HEK293 (cell line): ENCODE measurements around the gene BCL11A.

ENCODE experiments used
- CTCF ChIA-PET: fragments of 350-600 bp; formaldehyde crosslinking; extraction: SDS; loops from one replicate; lab custom pipeline; 2021; ENCODE audit warnings: antibody characterized with exemption; lab: Yijun Ruan, JAX
- POLR2A ChIA-PET: fragments of 300-600 bp; formaldehyde crosslinking; extraction: SDS; loops from one replicate; lab custom pipeline; 2020; ENCODE audit warnings: antibody characterized with exemption, inconsistent platforms; lab: Yijun Ruan, JAX
- H3K27ac ChIP-seq: fragments of 200-500 bp; sonication (Bioruptor generic); 2 replicates; pipeline ENCODE4 v1.5.1; 2014; ENCODE audit warnings: low read depth, low read length, control low read depth, inconsistent platforms; ENCODE audit errors: extremely low read depth
- H3K36me3 ChIP-seq, 2 experiments: fragments of 200-500 bp in 1 of 2; sonication (Bioruptor generic) in 1 of 2; 1 replicate in 1 of 2; 2 replicates in 1 of 2; pipeline ENCODE4 v1.5.1; 2014 to 2017; ENCODE audit warnings: inconsistent platforms in 2 of 2, low read length in 2 of 2; ENCODE audit not compliant: control insufficient read depth in 2 of 2, insufficient read depth in 1 of 2
- H3K4me1 ChIP-seq: fragments of 200-500 bp; sonication (Bioruptor generic); 2 replicates; pipeline ENCODE4 v1.5.1; 2014; ENCODE audit warnings: mild to moderate bottlenecking, low read length, inconsistent platforms; ENCODE audit not compliant: control insufficient read depth, insufficient read depth
- H3K4me3 ChIP-seq: 2 replicates; pipeline ENCODE4 v1.5.1; 2011; ENCODE audit warnings: low read depth, mild to moderate bottlenecking, control low read depth, low read length, moderate library complexity
- H3K9me3 ChIP-seq: fragments of 200-500 bp; sonication (Bioruptor generic); 2 replicates; pipeline ENCODE4 v1.5.1; 2014; ENCODE audit warnings: low read depth, low read length, inconsistent platforms; ENCODE audit not compliant: control insufficient read depth, insufficient read depth
- FEZF1 ChIP-seq: fragments of 450-650 bp; formaldehyde crosslinking; IDR thresholded peaks from 2 replicates; pipeline ENCODE4 v1.5.1; 2016; ENCODE audit warnings: missing biosample characterization, missing genetic modification characterization
- GLIS1 ChIP-seq: fragments of 450-650 bp; formaldehyde crosslinking; IDR thresholded peaks from 2 replicates; pipeline ENCODE4 v1.5.1; 2016; ENCODE audit warnings: missing biosample characterization, missing genetic modification characterization
- GLIS2 ChIP-seq: fragments of 450-650 bp; formaldehyde crosslinking; IDR thresholded peaks from 2 replicates; pipeline ENCODE4 v1.5.1; 2016; ENCODE audit warnings: missing biosample characterization, missing genetic modification characterization
- OSR2 ChIP-seq: fragments of 450-650 bp; formaldehyde crosslinking; IDR thresholded peaks from 2 replicates; pipeline ENCODE4 v1.5.1; 2016; ENCODE audit warnings: missing biosample characterization, missing genetic modification characterization
- PRDM1 ChIP-seq: fragments of 450-650 bp; formaldehyde crosslinking; IDR thresholded peaks from 2 replicates; pipeline ENCODE4; 2016; ENCODE audit warnings: missing biosample characterization, missing genetic modification characterization
- SP7 ChIP-seq: fragments of 450-650 bp; formaldehyde crosslinking; IDR thresholded peaks from 2 replicates; pipeline ENCODE4 v1.5.1; 2016; ENCODE audit warnings: missing biosample characterization, missing genetic modification characterization
- TCF7L2 ChIP-seq: IDR thresholded peaks from 2 replicates; pipeline ENCODE4 v1.6.1; 2011; ENCODE audit warnings: low read depth, mild to moderate bottlenecking, inconsistent platforms, low read length, moderate library complexity, borderline replicate concordance
- ZBTB48 ChIP-seq: fragments of 450-650 bp; formaldehyde crosslinking; IDR thresholded peaks from 2 replicates; pipeline ENCODE4 v1.5.1; 2016; ENCODE audit warnings: missing biosample characterization, missing genetic modification characterization
- ZIC2 ChIP-seq: fragments of 450-650 bp; formaldehyde crosslinking; IDR thresholded peaks from 2 replicates; pipeline ENCODE4 v1.5.1; 2016; ENCODE audit warnings: missing biosample characterization, missing genetic modification characterization
- ZNF184 ChIP-seq: fragments of 450-650 bp; IDR thresholded peaks from 2 replicates; pipeline ENCODE4 v1.5.1; 2018; ENCODE audit warnings: missing biosample characterization, mild to moderate bottlenecking, missing genetic modification characterization
- ZNF24 ChIP-seq: fragments of 450-650 bp; formaldehyde crosslinking; IDR thresholded peaks from 2 replicates; pipeline ENCODE4 v1.5.1; 2016; ENCODE audit warnings: missing biosample characterization, missing genetic modification characterization
- ZNF391 ChIP-seq: fragments of 450-650 bp; formaldehyde crosslinking; IDR thresholded peaks from 2 replicates; pipeline ENCODE4 v1.5.1; 2016; ENCODE audit warnings: low read depth, missing biosample characterization, missing genetic modification characterization, borderline replicate concordance
- ZNF423 ChIP-seq: fragments of 450-650 bp; formaldehyde crosslinking; IDR thresholded peaks from 2 replicates; pipeline ENCODE4 v1.5.1; 2016; ENCODE audit warnings: missing biosample characterization, missing genetic modification characterization
- ZNF426 ChIP-seq: fragments of 450-650 bp; formaldehyde crosslinking; IDR thresholded peaks from 2 replicates; pipeline ENCODE4 v1.5.1; 2017; ENCODE audit warnings: missing biosample characterization, missing genetic modification characterization, mild to moderate bottlenecking, inconsistent platforms, moderate library complexity
- ZNF544 ChIP-seq: fragments of 450-650 bp; formaldehyde crosslinking; IDR thresholded peaks from 2 replicates; pipeline ENCODE4 v1.5.0; 2017; ENCODE audit warnings: missing biosample characterization, missing genetic modification characterization
- ZNF558 ChIP-seq: fragments of 450-650 bp; formaldehyde crosslinking; IDR thresholded peaks from 2 replicates; pipeline ENCODE4 v1.5.1; 2016; ENCODE audit warnings: missing biosample characterization, missing genetic modification characterization
- ZNF792 ChIP-seq: fragments of 450-650 bp; formaldehyde crosslinking; IDR thresholded peaks from 2 replicates; pipeline ENCODE4 v1.5.1; 2016; ENCODE audit warnings: missing biosample characterization, missing genetic modification characterization
- ZNF837 ChIP-seq: fragments of 450-650 bp; formaldehyde crosslinking; IDR thresholded peaks from 2 replicates; pipeline ENCODE4 v1.5.1; 2016; ENCODE audit warnings: missing biosample characterization, missing genetic modification characterization
- TF ChIP-seq, protein P1 (sequence below): fragments of 450-650 bp; formaldehyde crosslinking; IDR thresholded peaks from 2 replicates; pipeline ENCODE4 v1.5.1; 2017; ENCODE audit warnings: missing biosample characterization, missing genetic modification characterization
- TF ChIP-seq, protein P2 (sequence below): fragments of 450-650 bp; formaldehyde crosslinking; IDR thresholded peaks from 2 replicates; pipeline ENCODE4 v1.5.1; 2017; ENCODE audit warnings: missing biosample characterization, missing genetic modification characterization
- TF ChIP-seq, protein P3 (sequence below): fragments of 450-650 bp; formaldehyde crosslinking; IDR thresholded peaks from 2 replicates; pipeline ENCODE4 v1.5.1; 2016; ENCODE audit warnings: missing biosample characterization, missing genetic modification characterization

The BCL11A gene

DNA sequence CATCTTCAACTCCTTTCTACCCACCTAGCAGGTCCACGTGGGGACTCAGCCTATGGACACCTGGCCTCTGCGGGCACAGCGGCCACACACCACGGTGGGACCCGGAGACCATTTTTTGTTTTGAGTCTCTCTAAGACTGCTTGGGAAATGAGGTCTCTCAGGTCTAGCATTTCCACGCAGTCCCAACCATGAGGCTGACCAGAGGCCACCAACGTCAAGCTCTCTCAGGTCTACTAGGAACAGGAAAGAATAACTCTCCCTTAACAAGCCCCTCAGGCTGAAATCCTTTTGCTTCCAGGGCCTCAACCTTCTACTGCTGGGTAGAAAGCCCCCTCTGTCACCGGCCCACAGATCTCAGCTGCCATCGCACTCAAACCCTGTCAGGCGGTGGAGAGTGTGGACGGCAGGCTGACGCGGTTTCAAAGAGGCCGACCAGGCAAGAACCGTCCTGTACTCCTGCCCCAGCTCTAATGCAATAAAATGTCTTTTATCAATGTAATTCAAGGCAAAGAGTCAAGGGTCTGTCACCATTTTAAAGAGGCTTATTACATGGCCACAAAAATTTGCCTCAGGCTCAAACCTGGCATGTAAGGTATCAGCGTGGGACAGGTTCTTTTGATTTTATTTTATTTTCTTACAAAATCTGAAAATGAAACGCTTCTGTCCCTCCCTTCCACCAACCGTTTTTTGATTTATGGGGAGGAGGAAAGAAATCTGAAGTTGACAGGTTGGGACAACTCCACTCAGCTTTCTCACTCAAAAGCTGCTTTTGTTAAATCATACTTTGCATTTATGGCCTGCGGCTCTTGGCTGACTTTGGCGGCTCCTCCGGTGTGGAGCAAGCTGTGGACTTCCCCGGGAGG lies 74.0 kb downstream of the BCL11A start:
- peaks cover 0 to 11% of the 10 kb centered on the region in 2 experiments; a peak in 2 of 3 replicates for H3K36me3 ChIP-seq
- H3K27ac ChIP-seq, result no peak overlapping the region
- H3K4me1 ChIP-seq, result peaks cover 30% of the 10 kb centered on the region
- CTCF ChIA-PET, result no interaction called here
- H3K9me3 ChIP-seq, result no peaks in the 10 kb centered on the region
- POLR2A ChIA-PET, result no interaction called here
- H3K4me3 ChIP-seq, result no peak overlapping the region
- TF ChIP-seq ZNF792, result no peak
- TF ChIP-seq SP7 (tag by site-specific recombination), result 0 out of 2 replicates have a peak, but pooled peaks have one; percentile 18
- peak; percentile 52 for TF ChIP-seq ZIC2 (tag by site-specific recombination)
- peak; percentile 91 for TF ChIP-seq TCF7L2
- TF ChIP-seq, protein P1, sequence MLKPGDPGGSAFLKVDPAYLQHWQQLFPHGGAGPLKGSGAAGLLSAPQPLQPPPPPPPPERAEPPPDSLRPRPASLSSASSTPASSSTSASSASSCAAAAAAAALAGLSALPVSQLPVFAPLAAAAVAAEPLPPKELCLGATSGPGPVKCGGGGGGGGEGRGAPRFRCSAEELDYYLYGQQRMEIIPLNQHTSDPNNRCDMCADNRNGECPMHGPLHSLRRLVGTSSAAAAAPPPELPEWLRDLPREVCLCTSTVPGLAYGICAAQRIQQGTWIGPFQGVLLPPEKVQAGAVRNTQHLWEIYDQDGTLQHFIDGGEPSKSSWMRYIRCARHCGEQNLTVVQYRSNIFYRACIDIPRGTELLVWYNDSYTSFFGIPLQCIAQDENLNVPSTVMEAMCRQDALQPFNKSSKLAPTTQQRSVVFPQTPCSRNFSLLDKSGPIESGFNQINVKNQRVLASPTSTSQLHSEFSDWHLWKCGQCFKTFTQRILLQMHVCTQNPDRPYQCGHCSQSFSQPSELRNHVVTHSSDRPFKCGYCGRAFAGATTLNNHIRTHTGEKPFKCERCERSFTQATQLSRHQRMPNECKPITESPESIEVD (tag by site-specific recombination), result peak; percentile 54
- TF ChIP-seq FEZF1 (tag by site-specific recombination), result 0 out of 2 replicates have a peak, but pooled peaks have one; percentile 10

DNA sequence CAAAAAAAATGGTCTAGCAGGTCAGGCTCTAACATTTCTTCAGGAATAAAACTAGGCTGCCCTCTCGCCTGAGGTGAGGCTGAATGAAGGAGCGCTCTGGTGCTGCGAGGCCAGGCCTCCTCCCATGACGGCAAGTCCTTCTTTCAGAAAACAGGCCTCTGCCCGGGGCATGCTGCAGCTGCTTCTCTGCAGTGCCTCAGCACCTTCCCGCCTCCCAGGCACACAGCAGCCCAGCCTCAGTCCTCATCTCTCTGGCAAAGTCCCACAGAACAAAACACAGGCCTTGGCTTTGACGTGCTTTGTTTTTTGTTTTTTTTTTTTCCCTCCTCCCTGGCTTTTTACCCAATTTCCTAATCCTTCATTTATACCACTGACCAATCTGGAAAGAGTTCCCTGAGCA lies 74.8 kb downstream of the BCL11A start:
- POLR2A ChIA-PET, result no interaction called here
- Histone ChIP-seq H3K4me1 (peaks cover 35% of the 10 kb centered on the region), H3K9me3 (no peaks in the 10 kb centered on the region), H3K27ac (no peak overlapping the region), H3K36me3 (peaks cover 0 to 5% of the 10 kb centered on the region in 2 experiments; a peak in 2 of 3 replicates), H3K4me3 (no peak overlapping the region)
- TF ChIP-seq ZNF544 (no peak), ZNF184 (tag by site-specific recombination) (no peak), ZNF423 (no peak), PRDM1 (tag by site-specific recombination) (no peak), ZNF24 (tag by site-specific recombination) (no peak)
- CTCF ChIA-PET, result no interaction called here

DNA sequence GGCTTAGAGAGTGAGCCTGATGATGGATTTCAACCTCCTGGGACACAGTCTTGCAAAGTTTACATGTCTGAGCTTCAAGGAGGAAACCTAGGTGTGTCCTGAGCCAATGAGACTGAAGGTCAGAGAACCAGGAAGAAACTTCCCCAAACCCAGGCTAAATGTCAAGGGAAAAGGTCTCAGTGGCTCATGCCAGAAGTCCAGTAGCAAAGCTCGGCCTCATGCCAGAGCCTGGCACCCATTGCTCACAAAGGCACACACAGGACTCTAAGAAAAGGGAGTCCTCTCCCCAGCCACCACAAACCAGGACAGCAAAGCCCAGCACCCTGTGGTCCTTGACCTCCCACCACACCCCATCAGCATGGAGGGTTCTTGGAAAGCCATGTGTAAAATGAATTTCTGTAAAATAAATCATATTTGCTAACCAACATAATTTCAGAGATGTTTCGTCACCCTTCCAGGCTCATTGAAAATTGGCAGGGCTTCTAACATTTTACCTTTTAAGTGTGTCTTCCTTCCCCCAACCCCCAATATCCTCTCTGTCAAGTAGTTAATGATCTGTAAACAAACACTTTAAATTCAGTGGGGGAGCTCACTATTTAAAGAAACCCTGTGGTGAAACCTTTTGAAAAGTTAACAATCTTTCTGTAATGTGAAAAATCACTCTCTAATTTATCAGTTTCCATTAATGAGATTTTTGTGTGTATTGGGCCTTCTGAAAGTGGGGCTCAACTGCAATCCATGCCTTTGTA lies 77.1 kb downstream of the BCL11A start:
- Histone ChIP-seq H3K9me3 (no peaks in the 10 kb centered on the region), H3K4me3 (no peak overlapping the region), H3K27ac (no peak overlapping the region), H3K36me3 (peaks cover 3 to 6% of the 10 kb centered on the region in 2 experiments; a peak in 2 of 3 replicates), H3K4me1 (peaks cover 40% of the 10 kb centered on the region)
- ChIA-PET POLR2A (no interaction called here), CTCF (no interaction called here)
- TF ChIP-seq ZBTB48, result no peak
- TF ChIP-seq GLIS1 (tag by site-specific recombination), result no peak
- no peak for TF ChIP-seq ZNF837 (tag by site-specific recombination)
- TF ChIP-seq GLIS2 (tag by site-specific recombination), result no peak
- TF ChIP-seq ZNF391 (tag by site-specific recombination), result no peak
- TF ChIP-seq, protein P2, sequence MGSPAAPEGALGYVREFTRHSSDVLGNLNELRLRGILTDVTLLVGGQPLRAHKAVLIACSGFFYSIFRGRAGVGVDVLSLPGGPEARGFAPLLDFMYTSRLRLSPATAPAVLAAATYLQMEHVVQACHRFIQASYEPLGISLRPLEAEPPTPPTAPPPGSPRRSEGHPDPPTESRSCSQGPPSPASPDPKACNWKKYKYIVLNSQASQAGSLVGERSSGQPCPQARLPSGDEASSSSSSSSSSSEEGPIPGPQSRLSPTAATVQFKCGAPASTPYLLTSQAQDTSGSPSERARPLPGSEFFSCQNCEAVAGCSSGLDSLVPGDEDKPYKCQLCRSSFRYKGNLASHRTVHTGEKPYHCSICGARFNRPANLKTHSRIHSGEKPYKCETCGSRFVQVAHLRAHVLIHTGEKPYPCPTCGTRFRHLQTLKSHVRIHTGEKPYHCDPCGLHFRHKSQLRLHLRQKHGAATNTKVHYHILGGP (tag by site-specific recombination), result peak; percentile 40; the same call in 1 of the 2 replicates
- TF ChIP-seq, protein P3, sequence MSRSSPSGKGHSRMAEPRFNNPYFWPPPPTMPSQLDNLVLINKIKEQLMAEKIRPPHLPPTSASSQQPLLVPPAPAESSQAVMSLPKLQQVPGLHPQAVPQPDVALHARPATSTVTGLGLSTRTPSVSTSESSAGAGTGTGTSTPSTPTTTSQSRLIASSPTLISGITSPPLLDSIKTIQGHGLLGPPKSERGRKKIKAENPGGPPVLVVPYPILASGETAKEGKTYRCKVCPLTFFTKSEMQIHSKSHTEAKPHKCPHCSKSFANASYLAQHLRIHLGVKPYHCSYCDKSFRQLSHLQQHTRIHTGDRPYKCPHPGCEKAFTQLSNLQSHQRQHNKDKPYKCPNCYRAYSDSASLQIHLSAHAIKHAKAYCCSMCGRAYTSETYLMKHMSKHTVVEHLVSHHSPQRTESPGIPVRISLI (tag by site-specific recombination), result no peak
- no peak for TF ChIP-seq ZNF558 (tag by site-specific recombination)
- TF ChIP-seq ZNF426 (tag by site-specific recombination), result no peak
- TF ChIP-seq, protein P1 (tag by site-specific recombination), result peak; percentile 37; the same call in 1 of the 2 replicates
- peak; percentile 34; the same call in 1 of the 2 replicates for TF ChIP-seq OSR2 (tag by site-specific recombination)
- 0 out of 2 replicates have a peak, but pooled peaks have one; percentile 46 for TF ChIP-seq TCF7L2
